ENCODE data around the gene GULP1. TPM values are rescaled to one million over a fixed set of nuclear protein-coding genes. Genes with fewer than 3 reads are reported as not detected.

The GULP1 gene
- total RNA-seq, 4 donors from 2014 or later, result 34.0 to 46.3 (median 38.0) TPM

- 82 to 90% methylated on average over 4 of the region's 4 CpGs for WGBS, 2 donors
- no peaks in the 10 kb centered on the region for H3K9me3 ChIP-seq
- H3K27me3 ChIP-seq, result no peaks in the 10 kb centered on the region
- H3K36me3 ChIP-seq, result no peaks in the 10 kb centered on the region
- no peaks in the 10 kb centered on the region for H3K4me1 ChIP-seq
- DNase-seq, result no peak
- TF ChIP-seq CTCF (IDR thresholded peaks at IDR 0.05) (no peak), POLR2A (IDR thresholded peaks at IDR 0.05) (no peak)
- intact Hi-C loops (cut with DNase I), result no loop called here
- H3K27ac ChIP-seq, result peak overlapping the region in 1 of 3 donors; percentile 28
- H3K4me3 ChIP-seq (replicated peaks in 1 of 3), result no peak overlapping the region
Measured at GRCh38 chr2:188569431-188570165, 277.9 kb downstream of the GULP1 start.

GRCh38 chr2:188570370-188570769, 278.7 kb downstream of the GULP1 start:
- 96 to 98% methylated on average over 1 of the region's 1 CpG for WGBS, 2 donors
- Histone ChIP-seq H3K9me3 (no peaks in the 10 kb centered on the region), H3K27me3 (no peaks in the 10 kb centered on the region), H3K4me1 (no peaks in the 10 kb centered on the region), H3K27ac (no peak overlapping the region), H3K4me3 (replicated peaks in 1 of 3) (no peak overlapping the region), H3K36me3 (no peaks in the 10 kb centered on the region)
- TF ChIP-seq POLR2A (IDR thresholded peaks at IDR 0.05) (no peak), CTCF (IDR thresholded peaks at IDR 0.05) (no peak)
- no peak for DNase-seq
- intact Hi-C loops (cut with DNase I), result no loop called here

- no peaks in the 10 kb centered on the region for H3K4me1 ChIP-seq
- H3K27me3 ChIP-seq, result no peaks in the 10 kb centered on the region
- no peaks in the 10 kb centered on the region for H3K9me3 ChIP-seq
- intact Hi-C loops (cut with DNase I), result no loop called here
- 92 to 96% methylated on average over 3 of the region's 3 CpGs for WGBS, 2 donors
- no peak for TF ChIP-seq POLR2A (IDR thresholded peaks at IDR 0.05)
- TF ChIP-seq CTCF (IDR thresholded peaks at IDR 0.05), result no peak
- H3K4me3 ChIP-seq (replicated peaks in 1 of 3), result no peak overlapping the region
- no peaks in the 10 kb centered on the region for H3K36me3 ChIP-seq
- no peak overlapping the region for H3K27ac ChIP-seq
- no peak for DNase-seq
Measured at GRCh38 chr2:188571543-188572303, 280.0 kb downstream of the GULP1 start.

- no peaks in the 10 kb centered on the region for H3K27me3 ChIP-seq
- H3K9me3 ChIP-seq, result no peaks in the 10 kb centered on the region
- TF ChIP-seq POLR2A (IDR thresholded peaks at IDR 0.05), result no peak
- TF ChIP-seq CTCF (IDR thresholded peaks at IDR 0.05), result no peak
- no peaks in the 10 kb centered on the region for H3K4me1 ChIP-seq
- no peaks in the 10 kb centered on the region for H3K36me3 ChIP-seq
- H3K27ac ChIP-seq, result no peak overlapping the region
- no peak overlapping the region for H3K4me3 ChIP-seq (replicated peaks in 1 of 3)
- 93 to 98% methylated on average over 1 of the region's 1 CpG for WGBS, 2 donors
- no peak for DNase-seq
- intact Hi-C loops (cut with DNase I), result no loop called here
Measured at GRCh38 chr2:188572592-188572991, 280.9 kb downstream of the GULP1 start.

GRCh38 chr2:188573453-188573852, 281.8 kb downstream of the GULP1 start:
- DNase-seq, result no peak
- H3K27me3 ChIP-seq, result no peaks in the 10 kb centered on the region
- H3K4me3 ChIP-seq (replicated peaks in 1 of 3), result no peak overlapping the region
- intact Hi-C loops (cut with DNase I), result no loop called here
- H3K36me3 ChIP-seq, result no peaks in the 10 kb centered on the region
- no peaks in the 10 kb centered on the region for H3K9me3 ChIP-seq
- 77 to 90% methylated on average over 1 of the region's 1 CpG for WGBS, 2 donors
- no peak overlapping the region for H3K27ac ChIP-seq
- no peak for TF ChIP-seq CTCF (IDR thresholded peaks at IDR 0.05)
- no peaks in the 10 kb centered on the region for H3K4me1 ChIP-seq
